ENCODE measurements around the gene C19orf53.
"Not testable (repeated sequence)": the region's sequence is repeated elsewhere in the genome, so short reads cannot be mapped to it uniquely, and the experiment has no call there.

The C19orf53 gene

GRCh38 chr19:13784731-13785452, 10.6 kb downstream of the C19orf53 start:
- Histone ChIP-seq H3K79me2 (ENCODE audit: insufficient read depth, low read length) (no peaks in the 10 kb centered on the region), H3K4me3 (ENCODE audit: low read depth in 1 of 2, low read length in 2 of 2) (no peak overlapping the region), H3K27me3 (ENCODE audit: insufficient read depth, low read length, poor library complexity) (no peaks in the 10 kb centered on the region), H3K27ac (ENCODE audit: low read length) (0 out of 2 replicates have a peak overlapping the region, but pooled peaks have one; percentile 42), H3K9ac (ENCODE audit: low read depth, low read length) (peak overlapping the region; percentile 43; the same call in 1 of the 2 replicates), H3K4me2 (ENCODE audit: insufficient read depth, low read length) (peak overlapping the region; percentile 43; the same call in 1 of the 2 replicates), H3K4me1 (ENCODE audit: insufficient read depth, low read length) (peaks cover 39% of the 10 kb centered on the region), H3K36me3 (ENCODE audit: insufficient read depth, low read length) (no peaks in the 10 kb centered on the region), H3K9me3 (ENCODE audit: insufficient read depth, low read length, severe bottlenecking) (no peaks in the 10 kb centered on the region), H4K20me1 (ENCODE audit: insufficient read depth, low read length) (no peaks in the 10 kb centered on the region), H2AFZ (ENCODE audit: low read depth, low read length) (peak overlapping the region; percentile 77)
- DNase-seq (peak; percentile 76), ATAC-seq (ENCODE audit: insufficient read depth, low read depth) (peak; percentile 70)
- peak; percentile 75 for TF ChIP-seq CTCF (IDR thresholded peaks at IDR 0.05; ENCODE audit: borderline replicate concordance, extremely low read depth, low read length, poor library complexity, severe bottlenecking)
- TF ChIP-seq EZH2 (IDR thresholded peaks at IDR 0.05; ENCODE audit: borderline replicate concordance, low read depth, low read length, severe bottlenecking) = no peak

GRCh38 chr19:13788991-13789390, 14.7 kb downstream of the C19orf53 start:
- Histone ChIP-seq H3K4me3 (ENCODE audit: low read depth in 1 of 2, low read length in 2 of 2) (no peak overlapping the region), H4K20me1 (ENCODE audit: insufficient read depth, low read length) (no peaks in the 10 kb centered on the region), H3K9ac (ENCODE audit: low read depth, low read length) (no peak overlapping the region), H3K4me1 (ENCODE audit: insufficient read depth, low read length) (peaks cover 44% of the 10 kb centered on the region), H3K79me2 (ENCODE audit: insufficient read depth, low read length) (no peaks in the 10 kb centered on the region), H3K27me3 (ENCODE audit: insufficient read depth, low read length, poor library complexity) (no peaks in the 10 kb centered on the region), H3K9me3 (ENCODE audit: insufficient read depth, low read length, severe bottlenecking) (no peaks in the 10 kb centered on the region), H3K4me2 (ENCODE audit: insufficient read depth, low read length) (no peak overlapping the region), H3K27ac (ENCODE audit: low read length) (peak overlapping the region; percentile 78), H2AFZ (ENCODE audit: low read depth, low read length) (no peak overlapping the region), H3K36me3 (ENCODE audit: insufficient read depth, low read length) (no peaks in the 10 kb centered on the region)
- ATAC-seq (ENCODE audit: insufficient read depth, low read depth) = peak; percentile 47
- DNase-seq = peak; percentile 69
- TF ChIP-seq EZH2 (IDR thresholded peaks at IDR 0.05; ENCODE audit: borderline replicate concordance, low read depth, low read length, severe bottlenecking) (no peak), CTCF (IDR thresholded peaks at IDR 0.05; ENCODE audit: borderline replicate concordance, extremely low read depth, low read length, poor library complexity, severe bottlenecking) (no peak)

GRCh38 chr19:13790354-13790753, 16.1 kb downstream of the C19orf53 start:
- H3K27me3 ChIP-seq (ENCODE audit: insufficient read depth, low read length, poor library complexity) = no peaks in the 10 kb centered on the region
- no peaks in the 10 kb centered on the region for H3K9me3 ChIP-seq (ENCODE audit: insufficient read depth, low read length, severe bottlenecking)
- no peak overlapping the region for H3K9ac ChIP-seq (ENCODE audit: low read depth, low read length)
- H3K36me3 ChIP-seq (ENCODE audit: insufficient read depth, low read length) = no peaks in the 10 kb centered on the region
- H3K79me2 ChIP-seq (ENCODE audit: insufficient read depth, low read length) = no peaks in the 10 kb centered on the region; the same call in 1 of the 2 replicates
- ATAC-seq (ENCODE audit: insufficient read depth, low read depth) = no peak
- peaks cover 43% of the 10 kb centered on the region for H3K4me1 ChIP-seq (ENCODE audit: insufficient read depth, low read length)
- TF ChIP-seq EZH2 (IDR thresholded peaks at IDR 0.05; ENCODE audit: borderline replicate concordance, low read depth, low read length, severe bottlenecking) (no peak), CTCF (IDR thresholded peaks at IDR 0.05; ENCODE audit: borderline replicate concordance, extremely low read depth, low read length, poor library complexity, severe bottlenecking) (no peak)
- H2AFZ ChIP-seq (ENCODE audit: low read depth, low read length) = no peak overlapping the region
- no peak overlapping the region for H3K27ac ChIP-seq (ENCODE audit: low read length)
- no peak overlapping the region for H3K4me2 ChIP-seq (ENCODE audit: insufficient read depth, low read length)
- no peak for DNase-seq
- H3K4me3 ChIP-seq (ENCODE audit: low read depth in 1 of 2, low read length in 2 of 2) = no peak overlapping the region
- no peaks in the 10 kb centered on the region for H4K20me1 ChIP-seq (ENCODE audit: insufficient read depth, low read length)

GRCh38 chr19:13793317-13793716, 19.1 kb downstream of the C19orf53 start:
- not testable (repeated sequence) for H3K4me3 ChIP-seq (ENCODE audit: low read depth in 1 of 2, low read length in 2 of 2); DNase-seq; H3K27ac ChIP-seq (ENCODE audit: low read length); H3K36me3 ChIP-seq (ENCODE audit: insufficient read depth, low read length); ATAC-seq (ENCODE audit: insufficient read depth, low read depth); H2AFZ ChIP-seq (ENCODE audit: low read depth, low read length); H3K4me2 ChIP-seq (ENCODE audit: insufficient read depth, low read length); H3K9ac ChIP-seq (ENCODE audit: low read depth, low read length); H4K20me1 ChIP-seq (ENCODE audit: insufficient read depth, low read length); H3K27me3 ChIP-seq (ENCODE audit: insufficient read depth, low read length, poor library complexity); H3K9me3 ChIP-seq (ENCODE audit: insufficient read depth, low read length, severe bottlenecking)
- Histone ChIP-seq H3K79me2 (ENCODE audit: insufficient read depth, low read length) (peaks cover 11% of the 10 kb centered on the region), H3K4me1 (ENCODE audit: insufficient read depth, low read length) (peaks cover 42% of the 10 kb centered on the region)

Measured in DND-41 (cell line).